Gastrocnemius medialis (tissue), 4 donors: Measurements from ENCODE around the gene ASPHD2. TPM values are rescaled to one million over a fixed set of nuclear protein-coding genes. Genes with fewer than 3 reads are reported as not detected.
A peak's percentile ranks its signal among the peaks of the same experiment; 100 is the strongest.

Experiments used
- ATAC-seq, 2 donors: fragments of 150-250 bp; one replicate each; pipeline ENCODE4 v1.9.1; 2016
- DNase-seq, 2 donors: peaks; one replicate each; pipeline ENCODE4 v3.0.0-alpha.2; 2019
- H3K27ac ChIP-seq, 4 donors: fragments of 200-600 bp; sonication (generic); 1 replicate in 1 of 4; 2 replicates in 3 of 4; pipeline ENCODE4 v1.5.1; 2016 to 2018; ENCODE audit warnings: mild to moderate bottlenecking in 2 of 4, moderate library complexity in 1 of 4
- H3K27me3 ChIP-seq, 3 donors: fragments of 200-600 bp; sonication (generic) in 2 of 3; 1 replicate in 1 of 3; 2 replicates in 2 of 3; pipeline versions ENCODE4 v1.5.1 to v1.6.0; 2016 to 2019; ENCODE audit warnings: mild to moderate bottlenecking in 1 of 3, moderate library complexity in 1 of 3
- H3K36me3 ChIP-seq, 2 donors: fragments of 200-600 bp; sonication (generic) in 1 of 2; one replicate each; pipeline ENCODE4 v1.5.1; 2017 to 2018
- H3K4me1 ChIP-seq, 2 donors: fragments of 200-600 bp; sonication (generic) in 1 of 2; one replicate each; pipeline ENCODE4 v1.5.1; 2016 to 2017; ENCODE audit warnings: mild to moderate bottlenecking in 2 of 2
- H3K4me3 ChIP-seq, 4 donors: fragments of 200-600 bp; sonication (generic) in 3 of 4; 1 replicate in 1 of 4; 2 replicates in 3 of 4; pipeline ENCODE4 v1.5.1; 2016 to 2019; ENCODE audit warnings: mild to moderate bottlenecking in 2 of 4
- H3K9me3 ChIP-seq, 3 donors: fragments of 200-600 bp; sonication (generic) in 2 of 3; 1 replicate in 1 of 3; 2 replicates in 2 of 3; pipeline ENCODE4 v1.5.1; 2016 to 2019
- POLR2A ChIP-seq, 2 donors: fragments of 450-650 bp; IDR thresholded peaks; one replicate each; pipeline ENCODE4 v1.6.1; 2017; ENCODE audit warnings: antibody characterized with exemption in 2 of 2, mild to moderate bottlenecking in 2 of 2, moderate library complexity in 2 of 2
- in situ Hi-C, 4 donors: fragments of 200-750 bp; cut with MboI; loops; one replicate each; pipeline versions ENCODE4 v1.15.0 to v1.8.0; 2017; ENCODE audit warnings: low sequenced_read_pairs in 4 of 4
- intact Hi-C: fragments of 100-400 bp; cut with DNase I; formaldehyde crosslinking; loops from one replicate; pipeline ENCODE4 v1.15.1; 2023; ENCODE audit warnings: low total_unique reads
- total RNA-seq, 4 donors: library from RNA; depleted of rRNA; stranded (reverse); fragments of >200 nt; gene quantifications; one replicate each; pipeline versions ENCODE4 v1.1.0 to v1.2.3, GENCODE V29; 2016
- TF ChIP-seq, protein P1 (sequence below), 5 experiments: fragments of 450-650 bp in 3 of 5; fragments of 200-600 bp in 2 of 5; sonication (generic) in 2 of 5; IDR thresholded peaks in 4 of 5; conservative IDR thresholded peaks in 1 of 5; 1 replicate in 4 of 5; 2 replicates in 1 of 5; pipeline ENCODE4 v1.5.1; 2016 to 2019; ENCODE audit warnings: antibody characterized with exemption in 5 of 5, mild to moderate bottlenecking in 3 of 5, moderate library complexity in 3 of 5

Gene ASPHD2
- total RNA-seq, 4 donors from 2014 or later, result 0.07 to 0.10 TPM; not detected in 2

DNA sequence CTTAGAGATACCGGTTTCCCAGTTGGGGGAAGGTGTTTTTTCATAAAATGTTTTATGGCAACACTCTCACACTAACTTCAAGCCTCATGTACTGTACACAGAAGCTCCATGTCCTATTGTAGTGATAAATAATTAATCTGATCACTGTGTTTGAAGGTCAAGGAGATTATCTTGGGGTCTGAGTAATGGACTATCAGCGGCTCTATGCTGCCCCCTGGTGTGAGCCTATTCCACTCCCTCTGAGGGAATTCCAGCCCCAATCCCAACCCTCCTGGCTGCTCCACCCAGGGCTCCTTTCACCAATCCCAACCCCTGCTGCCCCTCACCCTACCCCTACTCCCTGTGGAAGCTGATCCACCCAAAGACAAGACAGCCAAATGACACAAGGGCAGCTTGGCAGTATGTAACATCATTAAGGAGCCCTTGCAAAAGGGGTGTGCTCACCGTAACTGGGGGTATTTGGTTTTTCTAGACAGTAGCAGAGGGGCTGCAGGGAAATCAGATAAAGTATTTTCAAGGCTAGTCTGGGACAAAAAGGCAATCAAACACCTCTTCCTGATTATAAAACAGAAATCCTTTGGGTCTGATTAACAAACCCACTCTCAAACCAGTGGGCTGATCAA is 32.2 kb downstream of the ASPHD2 start:
- TF ChIP-seq POLR2A (IDR thresholded peaks at IDR 0.05), result no peak
- TF ChIP-seq, protein P1, sequence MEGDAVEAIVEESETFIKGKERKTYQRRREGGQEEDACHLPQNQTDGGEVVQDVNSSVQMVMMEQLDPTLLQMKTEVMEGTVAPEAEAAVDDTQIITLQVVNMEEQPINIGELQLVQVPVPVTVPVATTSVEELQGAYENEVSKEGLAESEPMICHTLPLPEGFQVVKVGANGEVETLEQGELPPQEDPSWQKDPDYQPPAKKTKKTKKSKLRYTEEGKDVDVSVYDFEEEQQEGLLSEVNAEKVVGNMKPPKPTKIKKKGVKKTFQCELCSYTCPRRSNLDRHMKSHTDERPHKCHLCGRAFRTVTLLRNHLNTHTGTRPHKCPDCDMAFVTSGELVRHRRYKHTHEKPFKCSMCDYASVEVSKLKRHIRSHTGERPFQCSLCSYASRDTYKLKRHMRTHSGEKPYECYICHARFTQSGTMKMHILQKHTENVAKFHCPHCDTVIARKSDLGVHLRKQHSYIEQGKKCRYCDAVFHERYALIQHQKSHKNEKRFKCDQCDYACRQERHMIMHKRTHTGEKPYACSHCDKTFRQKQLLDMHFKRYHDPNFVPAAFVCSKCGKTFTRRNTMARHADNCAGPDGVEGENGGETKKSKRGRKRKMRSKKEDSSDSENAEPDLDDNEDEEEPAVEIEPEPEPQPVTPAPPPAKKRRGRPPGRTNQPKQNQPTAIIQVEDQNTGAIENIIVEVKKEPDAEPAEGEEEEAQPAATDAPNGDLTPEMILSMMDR (IDR thresholded peaks at IDR 0.05 in 4 of 5, conservative IDR thresholded peaks at IDR 0.05 in 1 of 5), result peak; percentile 61 to 74 (median 70)
- in situ Hi-C loops (loop anchor here in 1 of 4 donors (5.0 kb wide), 1 partner anchor 59 kb away; no protein-coding TSS in a partner anchor), intact Hi-C loops (loop anchor here (1.0 kb wide), 1 partner anchor 63 kb away; no protein-coding TSS in a partner anchor)
- Histone ChIP-seq H3K36me3 (peaks cover 0 to 63% of the 10 kb centered on the region in 2 donors), H3K27ac (no peak overlapping the region), H3K4me3 (no peak overlapping the region), H3K27me3 (no peaks in the 10 kb centered on the region), H3K4me1 (peaks cover 0 to 3% of the 10 kb centered on the region in 2 donors), H3K9me3 (no peaks in the 10 kb centered on the region)
- DNase-seq (peak in 1 of 2 donors; percentile 30), ATAC-seq (peak in 1 of 2 donors; percentile 22)

DNA sequence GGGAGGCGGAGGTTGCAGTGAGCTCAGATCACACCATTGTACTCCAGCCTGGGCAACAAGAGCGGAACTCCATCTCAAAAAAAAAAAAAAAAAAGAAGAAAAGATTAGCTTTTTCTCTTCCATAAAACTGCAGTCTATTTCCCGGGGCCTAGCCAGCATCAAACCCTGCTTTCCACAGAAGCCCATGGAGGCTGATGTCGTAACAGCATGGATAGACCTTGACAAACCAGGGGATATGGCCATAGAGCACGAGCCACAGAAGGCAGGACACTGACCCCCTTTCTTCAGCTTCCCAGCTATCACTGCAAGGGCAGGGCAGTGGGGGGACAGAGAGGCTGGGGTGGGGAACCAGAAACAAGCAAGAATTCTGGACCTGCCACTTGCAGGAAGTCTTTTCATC is 33.0 kb downstream of the ASPHD2 start:
- intact Hi-C loops, result no loop called here
- H3K4me3 ChIP-seq, result no peak overlapping the region
- in situ Hi-C loops, result loop anchor here in 1 of 4 donors (5.0 kb wide), 1 partner anchor 60 kb away; no protein-coding TSS in a partner anchor
- no peaks in the 10 kb centered on the region for H3K27me3 ChIP-seq
- DNase-seq (no peak), ATAC-seq (no peak)
- peaks cover 0 to 69% of the 10 kb centered on the region in 2 donors for H3K36me3 ChIP-seq
- no peaks in the 10 kb centered on the region for H3K9me3 ChIP-seq
- TF ChIP-seq, protein P1 (IDR thresholded peaks at IDR 0.05 in 4 of 5, conservative IDR thresholded peaks at IDR 0.05 in 1 of 5), result no peak
- TF ChIP-seq POLR2A (IDR thresholded peaks at IDR 0.05), result no peak
- no peak overlapping the region for H3K27ac ChIP-seq
- peaks cover 0 to 3% of the 10 kb centered on the region in 2 donors for H3K4me1 ChIP-seq

DNA sequence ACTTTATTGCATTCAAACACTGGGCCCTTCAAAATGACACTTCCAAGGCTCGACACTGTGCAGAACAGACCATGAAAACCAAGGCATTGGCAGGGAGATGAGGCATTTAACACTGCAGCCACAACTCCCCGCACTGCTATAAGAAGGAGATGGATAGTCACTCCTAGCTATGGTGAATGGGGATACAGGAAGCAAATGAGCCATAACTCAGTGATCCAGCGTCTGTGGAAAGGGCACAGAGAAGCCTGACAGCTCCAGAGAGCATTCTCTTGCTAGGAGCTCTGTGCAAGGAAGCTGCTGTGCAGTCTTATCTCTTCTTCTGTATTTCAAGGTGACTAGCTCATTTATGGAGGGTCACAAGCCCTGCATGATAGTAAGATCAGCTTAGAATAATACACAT is 33.6 kb downstream of the ASPHD2 start:
- no peaks in the 10 kb centered on the region for H3K9me3 ChIP-seq
- H3K36me3 ChIP-seq, result peaks cover 1 to 69% of the 10 kb centered on the region in 2 donors
- ATAC-seq (no peak), DNase-seq (no peak)
- H3K27ac ChIP-seq, result no peak overlapping the region
- no peak overlapping the region for H3K4me3 ChIP-seq
- in situ Hi-C loops (loop anchor here in 1 of 4 donors (5.0 kb wide), 1 partner anchor 60 kb away; no protein-coding TSS in a partner anchor), intact Hi-C loops (no loop called here)
- TF ChIP-seq, protein P1 (IDR thresholded peaks at IDR 0.05 in 4 of 5, conservative IDR thresholded peaks at IDR 0.05 in 1 of 5), result no peak
- TF ChIP-seq POLR2A (IDR thresholded peaks at IDR 0.05), result no peak
- H3K27me3 ChIP-seq, result no peaks in the 10 kb centered on the region
- H3K4me1 ChIP-seq, result peaks cover 0 to 3% of the 10 kb centered on the region in 2 donors

DNA sequence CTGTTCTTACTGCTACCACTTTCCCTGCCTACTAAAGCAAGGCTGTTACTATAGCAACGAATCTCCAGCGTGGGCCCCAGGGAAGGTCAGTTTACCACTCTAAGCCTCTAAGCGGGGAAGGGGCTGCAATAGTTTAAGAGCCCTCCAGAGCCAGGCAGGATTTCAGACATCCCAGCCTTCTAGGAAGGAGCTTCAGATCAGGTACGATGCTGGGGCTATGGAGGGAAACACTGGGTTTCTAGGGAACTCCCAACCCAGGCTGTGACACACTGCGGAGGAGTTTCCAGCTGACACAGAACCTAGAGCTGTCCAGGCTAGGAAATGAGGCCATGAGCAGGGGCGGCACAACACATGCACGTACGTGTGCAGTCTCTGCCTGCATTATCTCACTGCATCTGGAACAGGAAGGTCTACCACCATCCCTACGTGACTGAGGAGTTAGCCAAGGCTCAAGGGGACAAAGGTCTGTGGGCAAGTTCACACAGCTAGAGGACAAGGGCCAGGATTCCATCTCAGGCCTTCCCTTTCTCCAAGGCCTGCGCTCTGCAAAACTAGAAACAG is 34.1 kb downstream of the ASPHD2 start:
- ATAC-seq (no peak), DNase-seq (no peak)
- H3K27ac ChIP-seq, result no peak overlapping the region
- in situ Hi-C loops (loop anchor here in 1 of 4 donors (5.0 kb wide), 1 partner anchor 61 kb away; no protein-coding TSS in a partner anchor), intact Hi-C loops (no loop called here)
- no peaks in the 10 kb centered on the region for H3K9me3 ChIP-seq
- TF ChIP-seq, protein P1 (IDR thresholded peaks at IDR 0.05 in 4 of 5, conservative IDR thresholded peaks at IDR 0.05 in 1 of 5), result no peak
- TF ChIP-seq POLR2A (IDR thresholded peaks at IDR 0.05), result no peak
- no peak overlapping the region for H3K4me3 ChIP-seq
- peaks cover 2 to 69% of the 10 kb centered on the region in 2 donors for H3K36me3 ChIP-seq
- H3K27me3 ChIP-seq, result no peaks in the 10 kb centered on the region
- peaks cover 0 to 3% of the 10 kb centered on the region in 2 donors for H3K4me1 ChIP-seq
